HAP-1 (cell line): ENCODE data around the gene RESF1.

Experiments
- DNase-seq, 2 experiments: peaks; one replicate each; pipeline ENCODE4 v3.0.0-alpha.2; 2016 to 2020; ENCODE audit warnings: low spot score in 2 of 2
- H3K27me3 ChIP-seq: fragments of 250-450 bp; sonication (Bioruptor Pico); 2 replicates; pipeline ENCODE4 v1.5.1; 2020; ENCODE audit warnings: low read depth, mild to moderate bottlenecking, moderate library complexity
- H3K36me3 ChIP-seq: fragments of 250-450 bp; sonication (Bioruptor Pico); replicated peaks from 2 replicates; pipeline ENCODE4 v1.5.1; 2020; ENCODE audit warnings: mild to moderate bottlenecking
- H3K4me1 ChIP-seq: fragments of 250-450 bp; sonication (Bioruptor Pico); 2 replicates; pipeline ENCODE4 v1.5.1; 2020; ENCODE audit warnings: mild to moderate bottlenecking
- H3K4me3 ChIP-seq: fragments of 250-450 bp; sonication (Bioruptor Pico); 2 replicates; pipeline ENCODE4 v1.5.1; 2020; ENCODE audit warnings: mild to moderate bottlenecking, moderate library complexity
- H3K9me3 ChIP-seq: fragments of 250-450 bp; sonication (Bioruptor Pico); 2 replicates; pipeline ENCODE4 v1.5.1; 2020; ENCODE audit warnings: mild to moderate bottlenecking, moderate library complexity
- in situ Hi-C: fragments of 300-500 bp; cut with MboI; formaldehyde crosslinking; loops from 3 replicates; pipeline ENCODE4 v1.14.3; 2020; ENCODE audit warnings: low sequenced_read_pairs, inconsistent platforms, mixed read lengths

Gene RESF1

GRCh38 chr12:31950088-31950487, 9.1 kb upstream of the RESF1 start:
- Histone ChIP-seq H3K36me3 (no peaks in the 10 kb centered on the region), H3K9me3 (no peaks in the 10 kb centered on the region; the same call in 1 of the 2 replicates), H3K4me1 (no peaks in the 10 kb centered on the region), H3K4me3 (no peak overlapping the region), H3K27me3 (no peaks in the 10 kb centered on the region)
- DNase-seq = no peak
- in situ Hi-C loops = no loop called here

GRCh38 chr12:31950492-31950891, 8.7 kb upstream of the RESF1 start:
- no peak for DNase-seq
- Histone ChIP-seq H3K9me3 (no peaks in the 10 kb centered on the region; the same call in 1 of the 2 replicates), H3K4me3 (no peak overlapping the region), H3K27me3 (no peaks in the 10 kb centered on the region), H3K4me1 (no peaks in the 10 kb centered on the region), H3K36me3 (no peaks in the 10 kb centered on the region)
- in situ Hi-C loops = no loop called here

- no peak overlapping the region for H3K4me3 ChIP-seq
- H3K27me3 ChIP-seq = no peaks in the 10 kb centered on the region
- no peaks in the 10 kb centered on the region for H3K4me1 ChIP-seq
- H3K36me3 ChIP-seq = no peaks in the 10 kb centered on the region
- no peaks in the 10 kb centered on the region; the same call in 1 of the 2 replicates for H3K9me3 ChIP-seq
- in situ Hi-C loops = no loop called here
- no peak for DNase-seq
Observed at GRCh38 chr12:31951008-31951407, 8.2 kb upstream of the RESF1 start.

- Histone ChIP-seq H3K4me3 (no peak overlapping the region), H3K36me3 (no peaks in the 10 kb centered on the region), H3K9me3 (no peaks in the 10 kb centered on the region; the same call in 1 of the 2 replicates), H3K27me3 (no peaks in the 10 kb centered on the region), H3K4me1 (peaks cover 2% of the 10 kb centered on the region; the same call in 1 of the 2 replicates)
- DNase-seq = no peak
- in situ Hi-C loops = no loop called here
Observed at GRCh38 chr12:31951939-31952338, 7.3 kb upstream of the RESF1 start.

- H3K27me3 ChIP-seq = no peaks in the 10 kb centered on the region
- no peak overlapping the region for H3K4me3 ChIP-seq
- H3K4me1 ChIP-seq = peaks cover 7% of the 10 kb centered on the region
- in situ Hi-C loops = no loop called here
- no peaks in the 10 kb centered on the region; the same call in 1 of the 2 replicates for H3K9me3 ChIP-seq
- DNase-seq = no peak
- no peaks in the 10 kb centered on the region for H3K36me3 ChIP-seq
Observed at GRCh38 chr12:31952418-31952817, 6.8 kb upstream of the RESF1 start.

GRCh38 chr12:31954925-31955858, 4.0 kb upstream of the RESF1 start:
- H3K4me1 ChIP-seq = peaks cover 16% of the 10 kb centered on the region
- no peaks in the 10 kb centered on the region for H3K9me3 ChIP-seq
- H3K27me3 ChIP-seq = no peaks in the 10 kb centered on the region
- no peak overlapping the region for H3K4me3 ChIP-seq
- in situ Hi-C loops = no loop called here
- no peaks in the 10 kb centered on the region for H3K36me3 ChIP-seq
- DNase-seq = no peak

- peak; percentile 25 to 70 for DNase-seq
- in situ Hi-C loops = no loop called here
- Histone ChIP-seq H3K36me3 (peaks cover 8% of the 10 kb centered on the region), H3K4me1 (peaks cover 42% of the 10 kb centered on the region), H3K27me3 (no peaks in the 10 kb centered on the region), H3K4me3 (peak overlapping the region; percentile 56), H3K9me3 (no peaks in the 10 kb centered on the region)
Observed at GRCh38 chr12:31958569-31959160, 550 bp upstream of the RESF1 start.

GRCh38 chr12:31959701-31960391, 631 bp downstream of the RESF1 start:
- peak; percentile 46 to 66 for DNase-seq
- H3K4me3 ChIP-seq = peak overlapping the region; percentile 56
- no peaks in the 10 kb centered on the region for H3K27me3 ChIP-seq
- in situ Hi-C loops = no loop called here
- no peaks in the 10 kb centered on the region for H3K9me3 ChIP-seq
- peaks cover 42% of the 10 kb centered on the region for H3K4me1 ChIP-seq
- H3K36me3 ChIP-seq = peaks cover 19% of the 10 kb centered on the region

- in situ Hi-C loops = no loop called here
- Histone ChIP-seq H3K4me1 (peaks cover 42% of the 10 kb centered on the region), H3K36me3 (peaks cover 22% of the 10 kb centered on the region), H3K9me3 (no peaks in the 10 kb centered on the region), H3K4me3 (peak overlapping the region; percentile 56), H3K27me3 (no peaks in the 10 kb centered on the region)
- no peak for DNase-seq
Observed at GRCh38 chr12:31961137-31961536, 1.9 kb downstream of the RESF1 start.

- in situ Hi-C loops = no loop called here
- peaks cover 22% of the 10 kb centered on the region for H3K36me3 ChIP-seq
- H3K4me3 ChIP-seq = no peak overlapping the region
- no peaks in the 10 kb centered on the region for H3K9me3 ChIP-seq
- DNase-seq = peak; percentile 63 to 72
- H3K27me3 ChIP-seq = no peaks in the 10 kb centered on the region
- peaks cover 38% of the 10 kb centered on the region for H3K4me1 ChIP-seq
Observed at GRCh38 chr12:31962076-31962475, 2.9 kb downstream of the RESF1 start.

- H3K4me1 ChIP-seq = peaks cover 26% of the 10 kb centered on the region
- peaks cover 28% of the 10 kb centered on the region for H3K36me3 ChIP-seq
- no peaks in the 10 kb centered on the region for H3K27me3 ChIP-seq
- H3K4me3 ChIP-seq = no peak overlapping the region
- H3K9me3 ChIP-seq = no peaks in the 10 kb centered on the region
- in situ Hi-C loops = no loop called here
- no peak for DNase-seq
Observed at GRCh38 chr12:31964280-31964679, 5.1 kb downstream of the RESF1 start.

- Histone ChIP-seq H3K27me3 (no peaks in the 10 kb centered on the region), H3K4me3 (no peak overlapping the region), H3K4me1 (peaks cover 26% of the 10 kb centered on the region), H3K36me3 (peaks cover 30% of the 10 kb centered on the region), H3K9me3 (no peaks in the 10 kb centered on the region)
- in situ Hi-C loops = no loop called here
- no peak for DNase-seq
Observed at GRCh38 chr12:31965090-31965489, 5.9 kb downstream of the RESF1 start.

- no peaks in the 10 kb centered on the region for H3K9me3 ChIP-seq
- H3K4me3 ChIP-seq = no peak overlapping the region
- H3K4me1 ChIP-seq = peaks cover 11% of the 10 kb centered on the region
- no peak for DNase-seq
- H3K27me3 ChIP-seq = no peaks in the 10 kb centered on the region
- in situ Hi-C loops = no loop called here
- peaks cover 42% of the 10 kb centered on the region for H3K36me3 ChIP-seq
Observed at GRCh38 chr12:31966558-31967205, 7.5 kb downstream of the RESF1 start.
